ENCODE data around the gene CYP2J2.
"Not testable (repeated sequence)": the region's sequence is repeated elsewhere in the genome, so short reads cannot be mapped to it uniquely, and the experiment has no call there.

Gene CYP2J2

DNA sequence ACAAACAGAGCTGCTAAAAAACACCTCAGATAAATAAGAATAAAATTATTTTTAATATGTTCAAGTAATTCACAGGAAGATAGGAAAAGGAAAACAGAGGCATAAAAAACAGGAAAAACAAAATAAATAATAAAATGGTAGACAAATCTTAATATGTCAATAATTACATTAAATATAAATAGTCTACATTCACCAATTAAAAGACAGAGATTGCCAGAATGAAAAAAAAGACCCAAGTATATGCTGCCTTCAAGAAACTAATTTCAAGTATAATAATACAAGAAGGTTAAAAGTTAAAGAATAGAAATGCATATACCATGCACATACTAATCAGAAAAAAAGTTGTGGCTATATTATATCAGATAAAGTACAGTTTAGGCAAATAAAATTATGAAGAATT lies 1.9 kb downstream of the CYP2J2 start:
- in situ Hi-C loops (cut with MboI; ENCODE audit: low pct_unique_long_range_greater_than_20kb, low sequenced_read_pairs) = no loop called here
- DNase-seq = no peak

DNA sequence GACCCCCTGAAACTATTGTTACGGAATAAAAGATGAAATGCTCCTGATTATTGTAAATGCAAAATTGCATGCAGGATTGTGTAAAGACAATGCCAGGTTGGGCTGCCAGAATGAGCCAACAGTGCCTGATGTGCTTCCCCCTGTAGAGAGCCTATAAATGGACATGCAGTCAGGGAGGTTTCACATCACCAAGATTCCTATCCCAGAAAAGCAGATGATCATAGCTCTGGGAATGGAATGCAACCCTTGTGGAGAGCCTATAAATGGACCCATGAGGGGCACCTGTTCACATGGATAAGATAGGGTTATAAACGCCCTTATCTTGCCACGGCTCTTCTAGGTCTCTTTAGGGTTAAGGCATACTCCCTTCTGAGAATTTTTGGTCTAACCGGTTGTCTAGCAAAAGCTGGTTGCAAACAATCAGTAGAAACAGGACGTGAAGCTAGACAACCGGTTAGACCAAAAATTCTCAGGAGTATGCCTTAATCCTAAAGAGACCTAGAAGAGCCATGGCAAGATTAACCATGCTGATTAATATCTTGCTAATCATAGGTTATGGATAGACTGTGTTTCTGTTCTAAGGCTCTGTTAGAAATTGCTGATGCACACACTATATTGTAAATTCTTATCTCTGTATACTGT lies 5.2 kb downstream of the CYP2J2 start:
- DNase-seq; in situ Hi-C loops (cut with MboI; ENCODE audit: low pct_unique_long_range_greater_than_20kb, low sequenced_read_pairs): not testable (repeated sequence)

DNA sequence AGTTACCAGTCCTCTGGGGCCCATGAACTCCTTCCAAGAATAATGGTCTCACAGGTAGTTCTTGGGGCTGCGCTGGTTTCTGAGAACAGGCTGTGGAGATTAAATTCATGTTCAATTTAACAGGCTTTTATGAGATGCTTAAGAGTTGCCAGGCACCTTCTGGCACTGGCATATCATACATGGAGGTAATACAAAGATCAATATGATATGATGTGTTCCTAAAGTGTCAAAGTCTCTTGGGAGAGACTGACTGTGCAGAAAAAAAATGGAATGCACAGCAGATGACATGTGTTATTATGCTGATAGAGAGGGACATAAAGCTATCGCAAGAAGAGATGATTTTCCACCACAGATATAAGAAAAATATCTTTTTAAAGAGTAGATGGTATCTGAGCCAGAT lies 6.8 kb downstream of the CYP2J2 start:
- in situ Hi-C loops (cut with MboI; ENCODE audit: low pct_unique_long_range_greater_than_20kb, low sequenced_read_pairs) = no loop called here
- no peak for DNase-seq

DNA sequence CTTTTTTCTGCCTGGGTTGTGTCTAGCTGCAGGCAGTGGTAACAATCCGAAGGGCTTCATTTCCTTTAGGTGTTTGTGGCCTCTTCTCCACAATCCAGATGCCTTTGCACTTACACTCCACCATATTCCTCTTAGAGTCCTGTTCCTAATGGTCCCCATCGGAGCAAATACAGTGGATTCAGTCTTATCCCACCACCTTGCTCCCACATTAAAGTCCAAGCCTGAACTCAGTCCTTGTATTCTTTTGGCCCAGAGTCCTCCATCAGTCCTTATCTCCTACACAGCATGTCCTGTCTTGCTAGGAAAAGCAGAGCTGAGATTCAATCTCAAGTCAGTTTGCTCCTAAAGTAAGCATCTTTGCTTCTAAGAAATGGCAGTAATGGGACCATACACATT lies 8.8 kb downstream of the CYP2J2 start:
- in situ Hi-C loops (cut with MboI; ENCODE audit: low pct_unique_long_range_greater_than_20kb, low sequenced_read_pairs) = no loop called here

DNA sequence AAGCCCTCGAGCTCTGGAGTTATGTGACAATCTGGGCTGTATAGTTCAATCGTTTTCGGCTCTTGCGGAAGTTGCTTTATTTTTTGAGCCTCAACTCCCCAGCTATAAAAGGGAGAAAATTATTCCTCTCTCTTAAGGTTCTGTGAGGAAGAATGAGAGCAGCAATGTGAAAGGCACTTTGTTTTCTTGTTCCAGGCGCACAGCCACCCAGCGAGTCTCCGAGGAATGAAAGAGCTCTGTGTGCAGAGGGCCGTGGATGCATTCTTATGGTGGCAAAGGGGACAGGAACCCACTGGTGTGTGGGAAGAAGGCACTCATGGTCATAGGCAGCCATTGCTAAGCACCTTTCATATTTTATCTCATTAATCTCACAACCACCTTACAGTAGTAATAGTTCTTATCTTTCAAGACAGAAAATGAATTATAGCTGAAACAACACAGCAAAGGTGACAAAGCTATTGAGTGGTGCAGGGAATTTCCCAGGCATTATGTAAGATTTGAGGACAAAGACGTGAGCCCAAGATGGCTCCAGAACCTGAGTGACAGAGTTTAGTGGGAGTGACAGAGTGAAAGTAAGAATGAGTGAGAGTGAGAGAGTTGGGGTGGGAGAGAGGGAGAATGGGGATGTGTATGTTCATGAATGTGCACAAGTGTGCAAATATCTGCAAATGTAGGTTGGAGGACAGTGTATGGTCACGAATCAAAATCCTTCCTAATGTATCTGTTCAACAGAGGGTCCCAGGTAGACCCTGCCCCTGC lies 9.4 kb downstream of the CYP2J2 start:
- in situ Hi-C loops (cut with MboI; ENCODE audit: low pct_unique_long_range_greater_than_20kb, low sequenced_read_pairs) = no loop called here
- no peak for DNase-seq

More for the DNA sequence above, 8.8 kb downstream of the CYP2J2 start:
- DNase-seq = no peak

DNA sequence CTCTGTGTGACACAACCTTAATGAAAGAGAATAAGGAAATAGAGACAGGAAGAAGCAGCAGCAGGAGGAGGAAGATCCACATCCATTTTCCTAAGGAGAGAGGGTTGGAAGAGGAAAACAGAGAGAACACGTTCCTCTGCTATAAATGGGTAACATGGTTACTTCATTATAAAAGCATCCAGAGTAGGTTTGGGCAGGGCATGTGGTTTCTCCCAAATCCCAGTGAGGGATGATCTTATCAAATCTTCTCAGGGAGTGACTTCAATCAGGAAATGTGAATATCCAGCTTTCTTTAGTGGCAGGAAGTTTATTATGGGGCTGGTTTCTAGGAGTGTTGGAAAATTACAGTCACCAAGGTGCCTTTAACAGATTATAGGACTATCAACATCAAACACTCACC lies 11.1 kb downstream of the CYP2J2 start:
- in situ Hi-C loops (cut with MboI; ENCODE audit: low pct_unique_long_range_greater_than_20kb, low sequenced_read_pairs) = no loop called here
- DNase-seq = no peak

DNA sequence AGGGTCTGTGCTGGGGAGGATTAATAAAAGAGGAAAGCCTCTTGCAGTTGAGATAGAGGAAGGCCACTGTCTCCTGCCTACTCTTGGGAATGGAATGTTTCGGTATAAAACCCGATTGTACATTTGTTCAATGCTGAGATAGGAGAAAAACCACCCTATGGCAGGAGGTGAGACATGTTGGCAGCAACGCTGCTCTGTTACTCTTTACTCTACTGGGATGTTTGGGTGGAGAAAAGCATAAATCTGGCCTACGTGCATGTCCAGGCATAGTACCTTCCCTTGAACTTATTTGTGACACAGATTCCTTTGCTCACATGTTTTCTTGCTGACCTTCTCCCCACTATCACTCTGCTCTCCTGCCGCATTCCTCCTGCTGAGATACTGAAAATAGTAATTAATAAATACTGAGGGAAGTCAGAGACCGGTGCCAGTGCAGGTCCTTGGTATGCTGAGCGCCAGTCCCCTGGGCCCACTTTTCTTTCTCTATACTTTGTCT lies 11.7 kb downstream of the CYP2J2 start:
- DNase-seq; in situ Hi-C loops (cut with MboI; ENCODE audit: low pct_unique_long_range_greater_than_20kb, low sequenced_read_pairs): not testable (repeated sequence)

DNA sequence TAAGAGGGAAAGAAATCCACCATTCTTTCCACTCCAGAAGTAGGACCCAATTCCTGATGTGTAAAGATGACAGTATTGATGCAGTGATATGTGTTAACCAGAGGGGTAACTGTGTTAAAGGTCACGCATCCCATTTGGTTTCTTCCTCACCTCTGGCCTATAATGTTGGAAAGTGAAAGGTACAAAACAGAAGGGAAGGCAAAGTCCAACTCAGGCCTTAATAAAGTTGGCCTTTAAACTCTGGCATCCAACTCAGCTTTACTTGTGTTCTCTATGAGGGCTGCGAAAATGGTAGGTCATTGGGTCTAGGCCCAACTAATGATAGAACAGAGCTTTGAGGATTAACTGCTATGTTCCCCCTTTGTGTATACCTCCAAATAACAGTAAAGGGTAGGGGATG lies 17.9 kb downstream of the CYP2J2 start:
- in situ Hi-C loops (cut with MboI; ENCODE audit: low pct_unique_long_range_greater_than_20kb, low sequenced_read_pairs) = no loop called here
- no peak for DNase-seq

DNA sequence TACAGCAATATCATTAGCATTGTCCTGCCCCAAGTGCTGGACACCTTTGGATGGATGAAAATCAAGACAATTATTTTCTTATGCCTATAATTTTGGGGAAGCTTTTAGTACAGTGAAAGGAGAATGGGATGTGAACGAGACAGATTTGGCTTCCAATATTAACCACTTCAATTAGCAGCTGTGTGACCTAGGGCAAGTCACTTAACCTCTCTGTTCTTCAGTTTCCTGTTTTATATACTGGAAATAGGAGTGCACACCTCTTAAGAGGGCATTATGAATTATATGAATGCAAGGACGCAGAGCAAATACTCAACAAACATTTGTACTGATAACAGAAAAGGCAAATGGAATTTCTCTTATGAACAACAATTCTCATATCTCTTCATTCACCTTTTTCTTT lies 18.5 kb downstream of the CYP2J2 start:
- in situ Hi-C loops (cut with MboI; ENCODE audit: low pct_unique_long_range_greater_than_20kb, low sequenced_read_pairs) = no loop called here
- DNase-seq = no peak

DNA sequence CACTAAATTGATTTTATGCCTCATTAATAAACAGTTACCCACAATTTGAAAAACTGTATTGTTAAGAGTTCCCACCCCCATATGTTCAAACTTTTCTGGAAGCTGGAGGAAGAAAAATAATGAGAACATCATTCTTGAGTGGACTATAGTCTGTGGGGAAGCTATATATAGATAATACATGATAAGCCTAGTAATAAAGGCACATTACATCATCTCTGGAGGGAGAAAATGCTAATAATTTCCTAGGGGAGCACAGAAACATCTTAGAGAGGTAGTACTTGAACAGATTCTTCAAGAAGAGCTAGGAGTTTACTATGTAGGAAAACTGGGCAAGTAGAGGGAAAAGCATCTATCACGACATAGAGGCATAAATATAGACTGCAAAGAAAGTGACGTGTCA lies 19.6 kb downstream of the CYP2J2 start:
- in situ Hi-C loops (cut with MboI; ENCODE audit: low pct_unique_long_range_greater_than_20kb, low sequenced_read_pairs) = no loop called here
- DNase-seq = no peak

DNA sequence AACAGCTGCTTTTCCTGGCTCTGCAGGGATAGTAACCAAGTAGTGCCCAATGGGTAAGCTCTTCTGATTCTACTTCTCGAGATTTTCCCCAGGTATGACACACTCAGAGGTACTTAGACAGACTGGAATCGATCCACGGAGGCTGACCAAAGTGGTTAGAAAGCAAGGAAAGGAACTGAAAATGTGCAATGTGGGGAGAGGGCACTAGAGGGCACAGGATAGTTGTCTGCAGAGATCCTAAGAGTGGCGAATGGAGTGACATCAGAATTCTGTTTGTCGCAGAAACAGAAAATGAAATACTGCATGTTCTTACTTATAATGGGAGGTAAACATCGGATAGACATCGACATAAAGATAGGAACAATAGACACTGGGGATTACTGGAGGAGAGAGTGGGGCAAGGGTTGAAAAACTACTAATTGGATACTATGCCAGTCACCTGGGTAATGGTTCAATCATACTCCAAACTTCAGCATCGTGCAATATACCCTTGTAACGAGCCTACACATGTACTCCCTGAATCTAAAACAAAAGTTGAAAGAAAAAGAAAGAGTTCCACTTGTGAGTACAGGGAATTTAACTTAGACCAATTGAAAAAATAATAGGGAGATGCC lies 23.3 kb downstream of the CYP2J2 start:
- in situ Hi-C loops (cut with MboI; ENCODE audit: low pct_unique_long_range_greater_than_20kb, low sequenced_read_pairs) = no loop called here
- peak; percentile 21 for DNase-seq

DNA sequence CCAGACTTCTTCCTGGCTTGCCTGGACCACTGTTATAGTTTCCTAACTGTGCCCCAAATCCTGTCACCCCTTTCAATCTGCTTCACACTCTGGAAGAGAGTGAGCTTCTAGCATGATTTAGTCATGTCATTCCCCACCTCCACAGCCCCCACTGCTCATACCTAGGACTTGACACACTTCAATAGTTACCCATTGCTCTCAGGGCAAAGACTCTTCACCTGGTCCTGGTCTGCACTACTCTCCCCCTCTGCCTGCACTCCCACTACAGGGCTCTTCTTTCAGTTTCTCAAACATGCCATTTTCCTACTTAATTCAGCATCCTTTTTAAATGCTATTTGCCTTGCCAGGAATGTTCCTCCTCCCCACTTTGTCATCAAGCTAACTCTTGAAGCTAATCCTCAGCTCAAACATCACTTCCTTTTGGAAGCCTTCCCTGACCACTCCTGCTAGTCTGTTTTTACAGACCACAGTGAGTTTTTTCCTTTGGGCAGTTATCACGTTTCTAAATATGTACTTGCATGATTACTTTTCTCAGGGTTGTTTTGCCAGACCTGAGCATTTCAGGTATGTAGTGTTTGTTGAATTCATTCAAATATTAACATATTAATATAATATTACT lies 24.7 kb downstream of the CYP2J2 start:
- no peak for DNase-seq
- in situ Hi-C loops (cut with MboI; ENCODE audit: low pct_unique_long_range_greater_than_20kb, low sequenced_read_pairs) = no loop called here

DNA sequence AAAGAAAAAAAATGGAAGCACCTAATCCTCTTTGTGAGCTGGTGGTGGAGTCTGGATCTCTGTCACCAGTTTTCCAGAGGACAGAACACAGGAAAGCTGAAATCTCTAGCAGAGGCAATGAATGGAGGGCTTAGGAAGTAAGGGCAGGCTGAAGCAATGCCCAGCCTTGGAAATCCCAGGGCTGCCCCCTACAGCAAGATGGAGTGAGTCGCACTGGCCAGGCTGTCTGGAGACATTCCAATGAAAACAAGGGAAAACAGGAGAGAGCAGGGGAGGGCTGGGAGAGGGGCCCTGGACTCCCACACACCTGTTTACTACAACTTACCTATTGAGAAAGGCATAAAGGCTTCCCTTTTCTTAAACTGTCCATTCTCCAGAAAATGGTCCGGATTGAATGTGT lies 25.9 kb downstream of the CYP2J2 start:
- in situ Hi-C loops (cut with MboI; ENCODE audit: low pct_unique_long_range_greater_than_20kb, low sequenced_read_pairs) = no loop called here
- no peak for DNase-seq

DNA sequence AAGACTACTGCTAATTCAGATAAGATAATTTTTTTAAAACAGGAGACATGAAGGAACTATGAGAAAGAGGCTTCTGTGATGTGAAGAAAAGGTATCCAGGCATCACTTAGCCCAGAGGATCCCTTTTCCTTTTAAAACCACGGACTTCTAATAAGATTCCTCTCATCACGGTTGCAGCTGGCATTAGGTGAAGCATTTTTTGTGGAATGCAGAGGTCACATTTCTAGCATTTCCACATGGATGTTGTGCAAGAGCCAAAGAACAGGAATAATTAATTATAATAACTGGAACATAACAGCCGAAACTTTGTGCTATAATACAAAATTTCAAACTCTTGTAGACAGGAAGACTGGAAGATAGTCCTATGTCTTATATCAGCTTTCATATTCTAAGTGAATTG lies 27.6 kb downstream of the CYP2J2 start:
- in situ Hi-C loops (cut with MboI; ENCODE audit: low pct_unique_long_range_greater_than_20kb, low sequenced_read_pairs) = no loop called here
- no peak for DNase-seq

DNA sequence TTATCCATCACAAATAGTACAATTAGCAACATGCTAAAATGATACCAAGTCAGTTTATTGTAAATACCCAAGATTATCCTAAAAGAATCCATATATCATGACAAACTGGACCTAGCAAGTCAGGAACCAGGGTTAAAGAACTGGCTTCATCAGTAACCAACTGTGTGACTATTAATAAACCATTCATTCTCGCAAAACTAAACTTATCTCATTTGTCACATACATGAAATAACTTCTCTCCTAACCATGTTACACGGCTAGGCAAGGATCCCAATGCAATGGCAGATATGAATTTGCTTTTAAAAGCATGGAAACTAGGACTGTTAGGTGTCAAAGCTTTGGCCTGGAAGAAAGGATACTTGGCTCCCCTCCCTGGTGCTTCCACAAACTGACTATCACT lies 29.4 kb downstream of the CYP2J2 start:
- in situ Hi-C loops (cut with MboI; ENCODE audit: low pct_unique_long_range_greater_than_20kb, low sequenced_read_pairs) = no loop called here

DNA sequence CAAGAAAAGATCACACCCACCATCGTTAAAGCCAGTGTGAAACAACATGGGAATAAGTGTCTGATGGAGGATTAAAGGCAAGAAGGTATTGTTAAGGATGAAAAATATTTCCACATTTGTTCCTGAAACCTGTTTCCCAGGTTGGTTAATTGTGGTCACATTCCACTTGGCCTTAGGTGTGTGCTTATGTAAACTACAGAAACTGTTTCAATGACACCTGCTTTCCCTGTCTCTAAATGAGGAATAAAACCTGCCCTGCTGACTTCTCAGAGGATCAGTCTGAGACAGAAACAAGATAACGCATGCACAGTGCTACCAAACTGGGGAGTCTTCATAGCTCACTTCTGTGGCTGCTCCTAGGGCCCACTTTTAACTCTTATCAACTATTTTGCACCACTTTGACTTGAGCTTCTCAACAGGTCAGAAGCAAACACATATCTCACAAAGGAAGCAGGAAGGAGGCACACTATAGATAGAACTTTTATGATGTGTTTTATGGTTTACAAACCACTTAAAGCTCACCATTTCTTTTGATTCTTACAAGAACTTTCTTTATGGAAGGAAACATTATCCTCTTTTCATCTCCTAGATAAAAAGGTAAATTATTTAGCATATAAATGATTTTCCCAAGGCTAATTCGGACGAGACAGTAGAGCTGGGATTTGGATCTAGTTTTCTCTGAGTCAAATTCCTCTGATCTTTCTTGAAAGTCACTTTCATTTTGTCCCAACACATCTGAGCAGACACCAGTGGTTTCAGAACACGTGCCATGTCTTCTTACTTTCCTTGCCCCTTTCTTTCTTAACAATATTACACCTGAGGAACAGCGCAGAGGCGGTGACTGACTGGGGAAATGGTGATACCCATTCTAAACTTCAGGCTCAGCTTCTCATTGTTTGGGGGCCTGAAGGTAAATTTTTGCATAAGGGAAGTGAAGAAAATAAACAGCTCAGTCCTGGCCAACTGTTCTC lies 33.4 kb downstream of the CYP2J2 start:
- DNase-seq = no peak
- in situ Hi-C loops (cut with MboI; ENCODE audit: low pct_unique_long_range_greater_than_20kb, low sequenced_read_pairs) = no loop called here

More for the DNA sequence above, 29.4 kb downstream of the CYP2J2 start:
- no peak for DNase-seq

DNA sequence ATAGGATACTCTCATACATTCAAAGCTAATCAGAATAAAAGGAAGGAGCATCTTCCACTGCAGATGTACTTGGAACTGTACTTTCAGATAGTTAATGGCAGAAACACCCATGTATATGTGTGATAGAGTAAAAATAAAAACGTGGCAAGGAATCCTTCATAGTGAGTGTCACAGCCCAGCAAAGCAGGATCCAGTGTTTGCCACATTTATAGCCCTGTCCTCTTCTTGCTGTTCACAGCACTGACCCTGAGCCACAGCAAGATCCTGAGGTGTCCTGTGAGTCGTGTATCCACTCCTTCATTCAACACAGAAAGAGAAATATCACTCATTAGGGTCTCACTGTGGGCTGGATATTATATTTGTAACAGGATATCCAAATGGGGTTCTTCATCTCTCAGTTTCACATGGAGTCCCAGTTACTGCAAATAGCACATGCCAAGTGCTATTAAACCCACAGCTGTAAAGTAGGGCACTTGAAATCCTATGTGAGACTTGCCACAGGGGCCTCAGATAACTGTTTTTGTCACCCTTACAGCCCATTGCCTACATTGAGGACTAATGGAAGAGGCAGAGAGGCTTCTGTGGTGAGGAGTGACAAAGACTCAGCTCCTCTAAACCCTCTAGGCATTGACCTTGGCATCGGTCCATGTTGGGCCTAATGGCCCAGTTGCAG lies 41.3 kb downstream of the CYP2J2 start:
- no peak for DNase-seq
- in situ Hi-C loops (cut with MboI; ENCODE audit: low pct_unique_long_range_greater_than_20kb, low sequenced_read_pairs) = no loop called here

DNA sequence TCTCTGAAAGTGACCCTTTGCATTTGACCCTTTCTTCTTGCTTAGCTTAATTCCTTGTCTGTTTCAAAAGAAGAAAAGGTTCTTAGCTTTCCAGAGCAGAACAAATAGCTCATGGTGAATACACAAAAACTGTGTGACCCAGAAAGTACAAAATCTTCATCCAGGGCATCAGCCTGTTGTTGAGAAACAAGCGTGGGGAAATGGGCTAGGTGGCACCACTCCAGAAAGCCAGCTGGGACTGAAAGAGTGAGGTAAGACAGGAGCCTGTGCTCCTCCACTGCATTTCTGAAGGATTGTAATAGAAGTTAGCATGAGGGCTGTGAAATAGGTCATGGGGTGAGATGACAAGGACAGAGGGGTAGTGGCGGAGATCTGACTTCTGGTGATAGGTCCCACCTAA lies 45.8 kb downstream of the CYP2J2 start:
- in situ Hi-C loops (cut with MboI; ENCODE audit: low pct_unique_long_range_greater_than_20kb, low sequenced_read_pairs) = no loop called here
- DNase-seq = no peak
